ENCODE results near the gene MAFG.

DNA sequence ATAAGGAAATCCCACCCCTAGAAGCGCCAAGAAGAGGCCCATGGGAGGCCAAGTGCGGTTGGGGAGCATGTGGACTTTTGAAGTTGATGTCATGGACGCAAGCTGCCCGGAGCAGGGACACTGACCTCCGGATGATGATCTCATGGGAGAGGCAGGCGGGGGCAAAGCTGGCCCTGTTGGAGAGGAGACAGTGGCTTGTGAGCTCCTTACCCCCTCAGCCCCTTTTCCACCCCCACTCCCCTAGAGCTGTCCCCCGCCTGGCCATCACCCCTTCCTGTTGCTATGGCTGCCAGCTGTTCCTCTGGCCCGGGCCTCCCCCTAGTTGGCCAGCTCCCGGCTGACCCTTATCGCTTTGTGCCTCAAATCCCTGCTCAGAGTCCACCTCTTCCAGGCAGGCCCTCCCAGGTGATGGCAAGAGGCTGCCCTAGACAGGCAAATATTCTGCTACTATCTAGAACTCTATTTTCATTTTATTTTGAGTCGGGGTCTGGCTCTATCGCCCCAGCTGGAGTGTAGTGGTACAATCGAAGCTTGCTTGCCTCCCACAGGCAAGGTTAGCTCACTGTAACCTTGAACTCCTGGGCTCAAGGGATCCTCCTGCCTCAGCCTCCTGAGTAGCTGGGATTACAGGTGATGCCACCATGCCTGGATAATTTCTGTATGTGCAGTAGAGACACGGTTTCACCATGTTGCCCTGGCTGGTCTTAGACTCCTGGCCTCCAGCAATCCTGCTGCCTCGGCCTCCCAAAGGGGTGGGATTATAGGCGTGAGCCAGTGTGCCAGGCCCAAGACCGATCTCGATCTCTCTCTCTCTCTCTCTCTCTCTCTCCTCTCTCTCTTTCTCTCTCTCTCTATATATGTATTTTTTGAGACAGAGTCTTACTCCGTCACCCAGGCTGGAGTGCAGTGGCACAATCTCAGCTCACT, 26.9 kb upstream of the MAFG start:
- TF ChIP-seq POLR2A (IDR thresholded peaks at IDR 0.05), result no peak
- TF ChIP-seq, protein P1, sequence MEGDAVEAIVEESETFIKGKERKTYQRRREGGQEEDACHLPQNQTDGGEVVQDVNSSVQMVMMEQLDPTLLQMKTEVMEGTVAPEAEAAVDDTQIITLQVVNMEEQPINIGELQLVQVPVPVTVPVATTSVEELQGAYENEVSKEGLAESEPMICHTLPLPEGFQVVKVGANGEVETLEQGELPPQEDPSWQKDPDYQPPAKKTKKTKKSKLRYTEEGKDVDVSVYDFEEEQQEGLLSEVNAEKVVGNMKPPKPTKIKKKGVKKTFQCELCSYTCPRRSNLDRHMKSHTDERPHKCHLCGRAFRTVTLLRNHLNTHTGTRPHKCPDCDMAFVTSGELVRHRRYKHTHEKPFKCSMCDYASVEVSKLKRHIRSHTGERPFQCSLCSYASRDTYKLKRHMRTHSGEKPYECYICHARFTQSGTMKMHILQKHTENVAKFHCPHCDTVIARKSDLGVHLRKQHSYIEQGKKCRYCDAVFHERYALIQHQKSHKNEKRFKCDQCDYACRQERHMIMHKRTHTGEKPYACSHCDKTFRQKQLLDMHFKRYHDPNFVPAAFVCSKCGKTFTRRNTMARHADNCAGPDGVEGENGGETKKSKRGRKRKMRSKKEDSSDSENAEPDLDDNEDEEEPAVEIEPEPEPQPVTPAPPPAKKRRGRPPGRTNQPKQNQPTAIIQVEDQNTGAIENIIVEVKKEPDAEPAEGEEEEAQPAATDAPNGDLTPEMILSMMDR (IDR thresholded peaks at IDR 0.05), result no peak
- no peak for TF ChIP-seq POLR2AphosphoS5 (IDR thresholded peaks at IDR 0.05)

All from upper lobe of left lung (tissue), 4 donors.